Thymus (tissue), 11 donors: Measurements from ENCODE around the gene MICU2. TPM values are rescaled to one million over a fixed set of nuclear protein-coding genes. Genes with fewer than 3 reads are reported as not detected.
"Not testable (repeated sequence)": the region's sequence is repeated elsewhere in the genome, so short reads cannot be mapped to it uniquely, and the experiment has no call there.

Experiments
- DNase-seq, 9 donors: peaks; one replicate each; pipeline ENCODE4 v3.0.0-alpha.2; 2013; ENCODE audit warnings: low spot score in 9 of 9, low read depth in 6 of 9, missing footprints in 1 of 9
- H3K27ac ChIP-seq, 2 donors: one replicate each; pipeline ENCODE4 v1.5.1; 2013; ENCODE audit warnings: control low read depth in 1 of 2, low read depth in 1 of 2, low read length in 1 of 2, mild to moderate bottlenecking in 1 of 2, moderate library complexity in 1 of 2
- H3K27me3 ChIP-seq, 2 donors: one replicate each; pipeline ENCODE4 v1.5.1; 2013; ENCODE audit warnings: low read length in 1 of 2; ENCODE audit not compliant: control insufficient read depth in 2 of 2, insufficient read depth in 1 of 2
- H3K36me3 ChIP-seq, 2 donors: one replicate each; pipeline ENCODE4 v1.5.1; 2013; ENCODE audit warnings: low read length in 1 of 2, mild to moderate bottlenecking in 1 of 2, moderate library complexity in 1 of 2; ENCODE audit not compliant: control insufficient read depth in 2 of 2, insufficient read depth in 2 of 2
- H3K4me1 ChIP-seq, 2 donors: one replicate each; pipeline ENCODE4 v1.5.1; 2013; ENCODE audit warnings: low read length in 2 of 2; ENCODE audit not compliant: control insufficient read depth in 2 of 2, insufficient read depth in 2 of 2
- H3K4me3 ChIP-seq, 2 donors: one replicate each; pipeline ENCODE4 v1.5.1; 2013; ENCODE audit warnings: low read length in 2 of 2, control low read depth in 1 of 2, mild to moderate bottlenecking in 1 of 2
- H3K9me3 ChIP-seq, 2 donors: one replicate each; pipeline ENCODE4 v1.5.1; 2013; ENCODE audit warnings: low read length in 1 of 2, mild to moderate bottlenecking in 1 of 2; ENCODE audit not compliant: control insufficient read depth in 2 of 2, insufficient read depth in 1 of 2
- WGBS: extraction: QIAGEN DNeasy Blood & Tissue Kit; methylation state at CpG from one replicate; pipeline ENCODE4 v1.1.7; 2013; 5-methylcytosine and 5-hydroxymethylcytosine counted together
- polyA plus RNA-seq: library from polyadenylated mRNA; stranded (reverse); fragments of 200-250 nt; gene quantifications from one replicate; pipeline ENCODE4 v1.2.3, GENCODE V29; 2013
- total RNA-seq: library from RNA; stranded (reverse); fragments of 120-200 nt; gene quantifications from one replicate; pipeline ENCODE4 v1.2.4, GENCODE V29; 2013
- donor health status: healthy.

MICU2 gene
- total and polyA plus RNA-seq, 2 donors = 47.5 to 80.0 TPM

- Histone ChIP-seq H3K27ac (no peak overlapping the region), H3K4me1 (no peaks in the 10 kb centered on the region), H3K27me3 (no peaks in the 10 kb centered on the region), H3K9me3 (no peaks in the 10 kb centered on the region), H3K4me3 (no peak overlapping the region), H3K36me3 (peaks cover 14 to 18% of the 10 kb centered on the region in 2 donors)
- DNase-seq = no peak
- WGBS = 95% methylated on average over 5 of the region's 5 CpGs
These were observed 35.1 kb downstream of the MICU2 start for GRCh38 chr13:21568854-21569253.

- Histone ChIP-seq H3K4me3 (no peak overlapping the region), H3K27me3 (no peaks in the 10 kb centered on the region), H3K4me1 (no peaks in the 10 kb centered on the region), H3K9me3 (no peaks in the 10 kb centered on the region), H3K36me3 (peaks cover 18% of the 10 kb centered on the region in 2 donors), H3K27ac (no peak overlapping the region)
- DNase-seq = no peak
- WGBS = 97% methylated on average over 2 of the region's 2 CpGs
These were observed 36.3 kb downstream of the MICU2 start for GRCh38 chr13:21567714-21568113.

GRCh38 chr13:21557995-21558394 lies 46.0 kb downstream of the MICU2 start:
- DNase-seq = peak in 3 of 9 donors; percentile 7 to 43 (median 26)
- no peak overlapping the region for H3K4me3 ChIP-seq
- H3K9me3 ChIP-seq = no peaks in the 10 kb centered on the region
- no peaks in the 10 kb centered on the region for H3K4me1 ChIP-seq
- peaks cover 0 to 4% of the 10 kb centered on the region in 2 donors for H3K36me3 ChIP-seq
- no peaks in the 10 kb centered on the region for H3K27me3 ChIP-seq
- H3K27ac ChIP-seq = no peak overlapping the region
- 92% methylated on average over 2 of the region's 2 CpGs for WGBS

- no peak overlapping the region for H3K27ac ChIP-seq
- DNase-seq = no peak
- no peaks in the 10 kb centered on the region for H3K36me3 ChIP-seq
- no peak overlapping the region for H3K4me3 ChIP-seq
- no peaks in the 10 kb centered on the region for H3K27me3 ChIP-seq
- no peaks in the 10 kb centered on the region for H3K4me1 ChIP-seq
- no peaks in the 10 kb centered on the region for H3K9me3 ChIP-seq
These were observed 47.9 kb downstream of the MICU2 start for GRCh38 chr13:21556051-21556450.

GRCh38 chr13:21553261-21553660 lies 50.7 kb downstream of the MICU2 start:
- not testable (repeated sequence) for H3K4me3 ChIP-seq, H3K36me3 ChIP-seq, H3K9me3 ChIP-seq, DNase-seq, H3K4me1 ChIP-seq, H3K27ac ChIP-seq, H3K27me3 ChIP-seq
- WGBS = 89% methylated on average over 1 of the region's 2 CpGs

GRCh38 chr13:21550918-21551317 lies 53.1 kb downstream of the MICU2 start:
- peaks cover 0 to 2% of the 10 kb centered on the region in 2 donors for H3K4me1 ChIP-seq
- no peaks in the 10 kb centered on the region for H3K27me3 ChIP-seq
- no peaks in the 10 kb centered on the region for H3K9me3 ChIP-seq
- DNase-seq = no peak
- H3K4me3 ChIP-seq = no peak overlapping the region
- H3K36me3 ChIP-seq = no peaks in the 10 kb centered on the region
- WGBS = 98% methylated on average over 2 of the region's 2 CpGs
- H3K27ac ChIP-seq = no peak overlapping the region

GRCh38 chr13:21549633-21550032 lies 54.3 kb downstream of the MICU2 start:
- Histone ChIP-seq H3K4me1 (peaks cover 0 to 2% of the 10 kb centered on the region in 2 donors), H3K36me3 (peaks cover 0 to 4% of the 10 kb centered on the region in 2 donors), H3K9me3 (no peaks in the 10 kb centered on the region), H3K27me3 (no peaks in the 10 kb centered on the region), H3K4me3 (no peak overlapping the region), H3K27ac (no peak overlapping the region)
- DNase-seq = no peak
- 95% methylated on average over 2 of the region's 2 CpGs for whole genome bisulfite sequencing

GRCh38 chr13:21548577-21548976 lies 55.4 kb downstream of the MICU2 start:
- Histone ChIP-seq H3K27ac (no peak overlapping the region), H3K27me3 (no peaks in the 10 kb centered on the region), H3K4me1 (peaks cover 0 to 2% of the 10 kb centered on the region in 2 donors), H3K9me3 (no peaks in the 10 kb centered on the region), H3K36me3 (peaks cover 0 to 4% of the 10 kb centered on the region in 2 donors), H3K4me3 (no peak overlapping the region)
- no peak for DNase-seq
- WGBS = 98% methylated on average over 5 of the region's 5 CpGs

- Histone ChIP-seq H3K27me3 (no peaks in the 10 kb centered on the region), H3K9me3 (no peaks in the 10 kb centered on the region), H3K4me3 (no peak overlapping the region), H3K36me3 (peaks cover 0 to 4% of the 10 kb centered on the region in 2 donors), H3K27ac (no peak overlapping the region), H3K4me1 (peaks cover 0 to 2% of the 10 kb centered on the region in 2 donors)
- WGBS = 97% methylated on average over 1 of the region's 1 CpG
- DNase-seq = no peak
These were observed 57.6 kb downstream of the MICU2 start for GRCh38 chr13:21546372-21546771.

GRCh38 chr13:21544515-21544914 lies 59.5 kb downstream of the MICU2 start:
- 100% methylated on average over 1 of the region's 1 CpG for WGBS
- DNase-seq = no peak
- Histone ChIP-seq H3K4me3 (no peak overlapping the region), H3K27me3 (no peaks in the 10 kb centered on the region), H3K27ac (no peak overlapping the region), H3K9me3 (no peaks in the 10 kb centered on the region), H3K36me3 (peaks cover 0 to 4% of the 10 kb centered on the region in 2 donors), H3K4me1 (peaks cover 0 to 2% of the 10 kb centered on the region in 2 donors)
